ENCODE results near the gene RAB11FIP3.

GRCh38 chr16:551210-551609, 125.8 kb downstream of the RAB11FIP3 start:
- TF ChIP-seq MTA1 (CRISPR knock-in tag; IDR thresholded peaks at IDR 0.05; ENCODE audit: borderline replicate concordance): no peak
- TF ChIP-seq CTCF (CRISPR knock-in tag; IDR thresholded peaks at IDR 0.05): no peak
